HepG2 (cell line): ENCODE data around the gene ELOVL2. TPM values are rescaled to one million over a fixed set of nuclear protein-coding genes. Genes with fewer than 3 reads are reported as not detected.

Experiments used
- MED1 ChIP-seq: sonication (generic); formaldehyde crosslinking; IDR thresholded peaks from 2 replicates; pipeline ENCODE4 v1.4.0; 2020; ENCODE audit warnings: missing genetic modification reagents
- PCBP1 ChIP-seq: fragments of 200-400 bp; formaldehyde crosslinking; IDR thresholded peaks from 2 replicates; pipeline ENCODE4 v1.6.1; 2017; ENCODE audit warnings: mild to moderate bottlenecking, low read depth, low read length, borderline replicate concordance
- SKI ChIP-seq: fragments of 450-650 bp; IDR thresholded peaks from one replicate; pipeline ENCODE4 v1.6.1; 2018; ENCODE audit warnings: mild to moderate bottlenecking; ENCODE audit not compliant: partially characterized antibody
- XRCC5 ChIP-seq: fragments of 200-400 bp; formaldehyde crosslinking; optimal IDR thresholded peaks from 2 replicates; pipeline ENCODE3; 2017; ENCODE audit warnings: mild to moderate bottlenecking, low read length
- ZFX ChIP-seq: sonication (generic); formaldehyde crosslinking; IDR thresholded peaks from 2 replicates; pipeline ENCODE4 v1.4.0; 2020; ENCODE audit warnings: mild to moderate bottlenecking, low read depth, missing genetic modification reagents, moderate library complexity
- ZNF329 ChIP-seq: sonication (generic); formaldehyde crosslinking; IDR thresholded peaks from 2 replicates; pipeline ENCODE4 v1.9.0; 2021; ENCODE audit warnings: low read depth, mild to moderate bottlenecking, missing genetic modification reagents
- ZNF563 ChIP-seq: sonication (generic); formaldehyde crosslinking; IDR thresholded peaks from 2 replicates; pipeline ENCODE4 v1.8.0; 2022; ENCODE audit warnings: mild to moderate bottlenecking, moderate library complexity, missing genetic modification reagents
- ZNF607 ChIP-seq: sonication (generic); formaldehyde crosslinking; IDR thresholded peaks from 2 replicates; pipeline ENCODE4 v1.5.1; 2020; ENCODE audit warnings: missing genetic modification reagents, mild to moderate bottlenecking, borderline replicate concordance
- ZNF761 ChIP-seq: sonication (generic); formaldehyde crosslinking; conservative IDR thresholded peaks from 2 replicates; pipeline ENCODE4 v1.4.0; 2020; ENCODE audit warnings: mild to moderate bottlenecking, missing genetic modification reagents
- polyA plus RNA-seq, 8 experiments: library from polyadenylated mRNA; depleted of rRNA in 3 of 8; stranded (reverse) in 7 of 8; unstranded in 1 of 8; fragments of >200 nt; fragmentation: Illumina TruSeq in 4 of 8; extraction: Trizol in 4 of 8; gene quantifications; 2 replicates each; pipeline versions ENCODE4 v1.2.1 to v1.2.3, GENCODE V29; 2011 to 2016; ENCODE audit warnings: low read depth in 4 of 8, missing spikeins in 1 of 8, mixed read lengths in 1 of 8; ENCODE audit not compliant: insufficient read depth in 1 of 8
- total RNA-seq, 5 experiments: library from RNA; depleted of rRNA; stranded (reverse); fragments of >200 nt; fragmentation: Illumina TruSeq; extraction: Trizol; gene quantifications; 2 replicates each; pipeline ENCODE4 v1.2.3, GENCODE V29; 2016; ENCODE audit warnings: low read depth in 1 of 5
- TF ChIP-seq, protein P1 (sequence below): sonication (generic); formaldehyde crosslinking; IDR thresholded peaks from 2 replicates; pipeline ENCODE4 v1.9.0; 2021; ENCODE audit warnings: missing genetic modification reagents, borderline replicate concordance
- TF ChIP-seq, protein P2 (sequence below): sonication (generic); formaldehyde crosslinking; IDR thresholded peaks from 2 replicates; pipeline ENCODE4 v1.4.0; 2020; ENCODE audit warnings: low read depth, mild to moderate bottlenecking, missing genetic modification reagents
- TF ChIP-seq, protein P3 (sequence below): sonication (generic); formaldehyde crosslinking; IDR thresholded peaks from 2 replicates; pipeline ENCODE4 v1.4.0; 2020; ENCODE audit warnings: mild to moderate bottlenecking, low read depth, missing genetic modification reagents

The ELOVL2 gene
- total and polyA plus RNA-seq, 2 of the 13 experiments (the other 11 are each of a cell fraction or from before 2014, with no cell fraction given) = 43.6 to 65.4 TPM

DNA sequence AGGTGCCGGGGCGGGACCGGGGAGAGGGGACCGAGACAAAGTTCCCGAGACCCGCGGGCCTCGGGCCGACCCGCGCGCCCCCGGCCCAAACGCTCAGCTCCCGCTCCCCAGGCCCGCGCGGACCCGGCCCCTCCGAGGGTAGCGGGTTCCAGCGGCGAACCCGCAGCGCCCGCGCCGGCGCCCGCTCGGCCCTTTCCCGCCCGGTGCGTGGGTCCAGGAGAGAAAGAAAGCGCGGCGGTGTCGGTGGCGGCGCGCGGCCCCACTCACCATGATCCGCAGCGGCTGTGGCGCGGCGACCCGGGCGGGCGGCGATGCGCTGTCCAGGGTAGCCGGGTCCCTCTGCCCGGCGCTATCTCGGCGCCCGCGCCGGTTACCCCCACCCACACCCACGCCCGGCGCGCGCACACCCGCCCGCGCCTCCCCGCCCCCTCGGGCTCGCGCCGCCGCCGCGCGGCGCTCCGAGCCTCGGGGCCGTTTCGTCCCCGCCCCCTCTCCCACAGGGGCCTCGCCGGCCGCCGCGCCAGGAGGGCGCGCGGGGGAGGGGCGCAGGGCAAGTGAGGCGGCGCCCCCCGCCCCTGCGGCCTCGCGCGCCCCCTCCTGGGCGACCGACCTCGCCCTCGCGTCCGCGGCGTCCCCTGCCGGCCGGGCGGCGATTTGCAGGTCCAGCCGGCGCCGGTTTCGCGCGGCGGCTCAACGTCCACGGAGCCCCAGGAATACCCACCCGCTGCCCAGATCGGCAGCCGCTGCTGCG is at the start of gene ELOVL2 (continued):
- TF ChIP-seq, protein P1, sequence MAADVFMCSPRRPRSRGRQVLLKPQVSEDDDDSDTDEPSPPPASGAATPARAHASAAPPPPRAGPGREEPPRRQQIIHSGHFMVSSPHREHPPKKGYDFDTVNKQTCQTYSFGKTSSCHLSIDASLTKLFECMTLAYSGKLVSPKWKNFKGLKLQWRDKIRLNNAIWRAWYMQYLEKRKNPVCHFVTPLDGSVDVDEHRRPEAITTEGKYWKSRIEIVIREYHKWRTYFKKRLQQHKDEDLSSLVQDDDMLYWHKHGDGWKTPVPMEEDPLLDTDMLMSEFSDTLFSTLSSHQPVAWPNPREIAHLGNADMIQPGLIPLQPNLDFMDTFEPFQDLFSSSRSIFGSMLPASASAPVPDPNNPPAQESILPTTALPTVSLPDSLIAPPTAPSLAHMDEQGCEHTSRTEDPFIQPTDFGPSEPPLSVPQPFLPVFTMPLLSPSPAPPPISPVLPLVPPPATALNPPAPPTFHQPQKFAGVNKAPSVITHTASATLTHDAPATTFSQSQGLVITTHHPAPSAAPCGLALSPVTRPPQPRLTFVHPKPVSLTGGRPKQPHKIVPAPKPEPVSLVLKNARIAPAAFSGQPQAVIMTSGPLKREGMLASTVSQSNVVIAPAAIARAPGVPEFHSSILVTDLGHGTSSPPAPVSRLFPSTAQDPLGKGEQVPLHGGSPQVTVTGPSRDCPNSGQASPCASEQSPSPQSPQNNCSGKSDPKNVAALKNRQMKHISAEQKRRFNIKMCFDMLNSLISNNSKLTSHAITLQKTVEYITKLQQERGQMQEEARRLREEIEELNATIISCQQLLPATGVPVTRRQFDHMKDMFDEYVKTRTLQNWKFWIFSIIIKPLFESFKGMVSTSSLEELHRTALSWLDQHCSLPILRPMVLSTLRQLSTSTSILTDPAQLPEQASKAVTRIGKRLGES (CRISPR knock-in tag) = peak; percentile 67; the same call in 1 of the 2 replicates
- peak; percentile 58 for TF ChIP-seq MED1
- TF ChIP-seq, protein P2, sequence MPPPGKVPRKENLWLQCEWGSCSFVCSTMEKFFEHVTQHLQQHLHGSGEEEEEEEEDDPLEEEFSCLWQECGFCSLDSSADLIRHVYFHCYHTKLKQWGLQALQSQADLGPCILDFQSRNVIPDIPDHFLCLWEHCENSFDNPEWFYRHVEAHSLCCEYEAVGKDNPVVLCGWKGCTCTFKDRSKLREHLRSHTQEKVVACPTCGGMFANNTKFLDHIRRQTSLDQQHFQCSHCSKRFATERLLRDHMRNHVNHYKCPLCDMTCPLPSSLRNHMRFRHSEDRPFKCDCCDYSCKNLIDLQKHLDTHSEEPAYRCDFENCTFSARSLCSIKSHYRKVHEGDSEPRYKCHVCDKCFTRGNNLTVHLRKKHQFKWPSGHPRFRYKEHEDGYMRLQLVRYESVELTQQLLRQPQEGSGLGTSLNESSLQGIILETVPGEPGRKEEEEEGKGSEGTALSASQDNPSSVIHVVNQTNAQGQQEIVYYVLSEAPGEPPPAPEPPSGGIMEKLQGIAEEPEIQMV (CRISPR knock-in tag) = 0 out of 2 replicates have a peak, but pooled peaks have one; percentile 69
- peak; percentile 87 for TF ChIP-seq XRCC5
- TF ChIP-seq, protein P3, sequence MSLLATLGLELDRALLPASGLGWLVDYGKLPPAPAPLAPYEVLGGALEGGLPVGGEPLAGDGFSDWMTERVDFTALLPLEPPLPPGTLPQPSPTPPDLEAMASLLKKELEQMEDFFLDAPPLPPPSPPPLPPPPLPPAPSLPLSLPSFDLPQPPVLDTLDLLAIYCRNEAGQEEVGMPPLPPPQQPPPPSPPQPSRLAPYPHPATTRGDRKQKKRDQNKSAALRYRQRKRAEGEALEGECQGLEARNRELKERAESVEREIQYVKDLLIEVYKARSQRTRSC (CRISPR knock-in tag) = 0 out of 2 replicates have a peak, but pooled peaks have one; percentile 24
- peak; percentile 15; the same call in 1 of the 2 replicates for TF ChIP-seq ZFX (CRISPR knock-in tag)
- TF ChIP-seq ZNF563 = peak; percentile 83
- TF ChIP-seq PCBP1 = 0 out of 2 replicates have a peak, but pooled peaks have one; percentile 20
- peak; percentile 85 for TF ChIP-seq SKI
- peak; percentile 66; the same call in 1 of the 2 replicates for TF ChIP-seq ZNF761 (CRISPR knock-in tag)
- TF ChIP-seq ZNF607 = 0 out of 2 replicates have a peak, but pooled peaks have one; percentile 8
- peak; percentile 81 for TF ChIP-seq ZNF329 (CRISPR knock-in tag)
